ENCODE results near the gene PHLDB3.
"Not testable (repeated sequence)": the region's sequence is repeated elsewhere in the genome, so short reads cannot be mapped to it uniquely, and the experiment has no call there.

The PHLDB3 gene

GRCh38 chr19:43444531-43445287 is 59.8 kb downstream of the PHLDB3 start:
- H3K27me3 Mint-ChIP-seq = no peaks in the 10 kb centered on the region
- H3K36me3 Mint-ChIP-seq = no peaks in the 10 kb centered on the region
- no peaks in the 10 kb centered on the region for H3K9me3 Mint-ChIP-seq
- no peak overlapping the region for H3K4me3 Mint-ChIP-seq
- H3K27ac Mint-ChIP-seq = no peak overlapping the region
- no peak for DNase-seq (ENCODE audit: low spot score in 2 of 2)
- peaks cover 10% of the 10 kb centered on the region for H3K4me1 Mint-ChIP-seq
- no peak for ATAC-seq (ENCODE audit: low read depth)

GRCh38 chr19:43444091-43444490 is 60.5 kb downstream of the PHLDB3 start:
- H3K27ac Mint-ChIP-seq; DNase-seq (ENCODE audit: low spot score in 2 of 2); H3K4me3 Mint-ChIP-seq; H3K9me3 Mint-ChIP-seq; H3K27me3 Mint-ChIP-seq; H3K36me3 Mint-ChIP-seq; ATAC-seq (ENCODE audit: low read depth): not testable (repeated sequence)
- peaks cover 14% of the 10 kb centered on the region for H3K4me1 Mint-ChIP-seq

GRCh38 chr19:43441716-43442115 is 62.8 kb downstream of the PHLDB3 start:
- H3K4me1 Mint-ChIP-seq = peaks cover 21% of the 10 kb centered on the region
- H3K27ac Mint-ChIP-seq = peak overlapping the region; percentile 33
- no peaks in the 10 kb centered on the region for H3K9me3 Mint-ChIP-seq
- no peaks in the 10 kb centered on the region for H3K27me3 Mint-ChIP-seq
- no peak for ATAC-seq (ENCODE audit: low read depth)
- DNase-seq (ENCODE audit: low spot score in 2 of 2) = no peak
- H3K4me3 Mint-ChIP-seq = no peak overlapping the region
- no peaks in the 10 kb centered on the region for H3K36me3 Mint-ChIP-seq

- Mint-ChIP-seq H3K9me3 (peaks cover 2% of the 10 kb centered on the region), H3K36me3 (no peaks in the 10 kb centered on the region), H3K4me3 (no peak overlapping the region), H3K27me3 (no peaks in the 10 kb centered on the region), H3K27ac (peak overlapping the region; percentile 43), H3K4me1 (peaks cover 25% of the 10 kb centered on the region)
- ATAC-seq (ENCODE audit: low read depth) (no peak), DNase-seq (ENCODE audit: low spot score in 2 of 2) (no peak)
Observed at GRCh38 chr19:43439709-43440063, 64.9 kb downstream of the PHLDB3 start.

GRCh38 chr19:43439032-43439708 is 65.4 kb downstream of the PHLDB3 start:
- Mint-ChIP-seq H3K4me1 (peaks cover 25% of the 10 kb centered on the region), H3K9me3 (peaks cover 2% of the 10 kb centered on the region), H3K27me3 (no peaks in the 10 kb centered on the region), H3K36me3 (no peaks in the 10 kb centered on the region), H3K27ac (peak overlapping the region; percentile 43), H3K4me3 (peak overlapping the region; percentile 36)
- ATAC-seq (ENCODE audit: low read depth) = peak; percentile 99
- DNase-seq (ENCODE audit: low spot score in 2 of 2) = no peak

- peaks cover 25% of the 10 kb centered on the region for H3K4me1 Mint-ChIP-seq
- ATAC-seq (ENCODE audit: low read depth) (no peak), DNase-seq (ENCODE audit: low spot score in 2 of 2) (no peak)
- no peak overlapping the region for H3K4me3 Mint-ChIP-seq
- no peaks in the 10 kb centered on the region for H3K36me3 Mint-ChIP-seq
- no peaks in the 10 kb centered on the region for H3K27me3 Mint-ChIP-seq
- H3K27ac Mint-ChIP-seq = no peak overlapping the region
- peaks cover 2% of the 10 kb centered on the region for H3K9me3 Mint-ChIP-seq
Observed at GRCh38 chr19:43438291-43439031, 66.1 kb downstream of the PHLDB3 start.

- peak overlapping the region; percentile 38 for H3K27ac Mint-ChIP-seq
- DNase-seq (ENCODE audit: low spot score in 2 of 2) (no peak), ATAC-seq (ENCODE audit: low read depth) (no peak)
- peaks cover 2% of the 10 kb centered on the region for H3K9me3 Mint-ChIP-seq
- H3K4me3 Mint-ChIP-seq = no peak overlapping the region
- H3K36me3 Mint-ChIP-seq = no peaks in the 10 kb centered on the region
- no peaks in the 10 kb centered on the region for H3K27me3 Mint-ChIP-seq
- peaks cover 28% of the 10 kb centered on the region for H3K4me1 Mint-ChIP-seq
Observed at GRCh38 chr19:43437712-43438111, 66.8 kb downstream of the PHLDB3 start.

- H3K27me3 Mint-ChIP-seq; DNase-seq (ENCODE audit: low spot score in 2 of 2); H3K9me3 Mint-ChIP-seq; H3K4me3 Mint-ChIP-seq; ATAC-seq (ENCODE audit: low read depth); H3K36me3 Mint-ChIP-seq: not testable (repeated sequence)
- H3K27ac Mint-ChIP-seq = peak overlapping the region; percentile 38
- peaks cover 28% of the 10 kb centered on the region for H3K4me1 Mint-ChIP-seq
Observed at GRCh38 chr19:43437284-43437683, 67.3 kb downstream of the PHLDB3 start.

- Mint-ChIP-seq H3K36me3 (no peaks in the 10 kb centered on the region), H3K9me3 (peaks cover 2% of the 10 kb centered on the region), H3K4me1 (peaks cover 30% of the 10 kb centered on the region), H3K27ac (peak overlapping the region; percentile 60), H3K27me3 (no peaks in the 10 kb centered on the region), H3K4me3 (no peak overlapping the region)
- ATAC-seq (ENCODE audit: low read depth) = no peak
- DNase-seq (ENCODE audit: low spot score in 2 of 2) = no peak
Observed at GRCh38 chr19:43435775-43436174, 68.8 kb downstream of the PHLDB3 start.

GRCh38 chr19:43433689-43434088 is 70.9 kb downstream of the PHLDB3 start:
- DNase-seq (ENCODE audit: low spot score in 2 of 2) = no peak
- H3K27me3 Mint-ChIP-seq = no peaks in the 10 kb centered on the region
- no peak overlapping the region for H3K27ac Mint-ChIP-seq
- H3K4me1 Mint-ChIP-seq = peaks cover 23% of the 10 kb centered on the region
- no peak overlapping the region for H3K4me3 Mint-ChIP-seq
- H3K9me3 Mint-ChIP-seq = peaks cover 2% of the 10 kb centered on the region
- H3K36me3 Mint-ChIP-seq = no peaks in the 10 kb centered on the region
- no peak for ATAC-seq (ENCODE audit: low read depth)

GRCh38 chr19:43433358-43433673 is 71.2 kb downstream of the PHLDB3 start:
- no peaks in the 10 kb centered on the region for H3K36me3 Mint-ChIP-seq
- no peak for ATAC-seq (ENCODE audit: low read depth)
- H3K9me3 Mint-ChIP-seq = peaks cover 2% of the 10 kb centered on the region
- no peak for DNase-seq (ENCODE audit: low spot score in 2 of 2)
- no peak overlapping the region for H3K4me3 Mint-ChIP-seq
- no peak overlapping the region for H3K27ac Mint-ChIP-seq
- peaks cover 20% of the 10 kb centered on the region for H3K4me1 Mint-ChIP-seq
- H3K27me3 Mint-ChIP-seq = peaks cover 2% of the 10 kb centered on the region

- no peak for ATAC-seq (ENCODE audit: low read depth)
- Mint-ChIP-seq H3K27ac (peak overlapping the region; percentile 84), H3K4me1 (peaks cover 14% of the 10 kb centered on the region), H3K27me3 (peaks cover 2% of the 10 kb centered on the region), H3K4me3 (no peak overlapping the region), H3K36me3 (no peaks in the 10 kb centered on the region), H3K9me3 (peaks cover 2% of the 10 kb centered on the region)
- no peak for DNase-seq (ENCODE audit: low spot score in 2 of 2)
Observed at GRCh38 chr19:43430976-43431375, 73.6 kb downstream of the PHLDB3 start.

- H3K4me3 Mint-ChIP-seq = no peak overlapping the region
- no peaks in the 10 kb centered on the region for H3K9me3 Mint-ChIP-seq
- peak; percentile 77 for ATAC-seq (ENCODE audit: low read depth)
- H3K36me3 Mint-ChIP-seq = no peaks in the 10 kb centered on the region
- peak overlapping the region; percentile 84 for H3K27ac Mint-ChIP-seq
- H3K27me3 Mint-ChIP-seq = peaks cover 2% of the 10 kb centered on the region
- H3K4me1 Mint-ChIP-seq = peaks cover 16% of the 10 kb centered on the region
- DNase-seq (ENCODE audit: low spot score in 2 of 2) = peak in 1 of 2 donors; percentile 23
Observed at GRCh38 chr19:43430142-43430710, 74.3 kb downstream of the PHLDB3 start.

GRCh38 chr19:43429395-43429794 is 75.2 kb downstream of the PHLDB3 start:
- H3K27ac Mint-ChIP-seq = peak overlapping the region; percentile 8
- H3K36me3 Mint-ChIP-seq = no peaks in the 10 kb centered on the region
- H3K27me3 Mint-ChIP-seq = peaks cover 3% of the 10 kb centered on the region
- DNase-seq (ENCODE audit: low spot score in 2 of 2) (no peak), ATAC-seq (ENCODE audit: low read depth) (no peak)
- no peak overlapping the region for H3K4me3 Mint-ChIP-seq
- H3K9me3 Mint-ChIP-seq = no peaks in the 10 kb centered on the region
- peaks cover 16% of the 10 kb centered on the region for H3K4me1 Mint-ChIP-seq

Measured in memory B cell (primary cell).